NOMO-1 treated with dmso at 0.1 percent for 144 hours (cell line): Measurements from ENCODE around the gene MT1A.

ENCODE experiments used
- DNase-seq: peaks from one replicate; lab custom pipeline; 2025; ENCODE audit not compliant: unreplicated experiment; lab: John Stamatoyannopoulos, UW

Gene MT1A

GRCh38 chr16:56630134-56630533 is 8.3 kb upstream of the MT1A start:
- peak; percentile 42 for DNase-seq

DNA sequence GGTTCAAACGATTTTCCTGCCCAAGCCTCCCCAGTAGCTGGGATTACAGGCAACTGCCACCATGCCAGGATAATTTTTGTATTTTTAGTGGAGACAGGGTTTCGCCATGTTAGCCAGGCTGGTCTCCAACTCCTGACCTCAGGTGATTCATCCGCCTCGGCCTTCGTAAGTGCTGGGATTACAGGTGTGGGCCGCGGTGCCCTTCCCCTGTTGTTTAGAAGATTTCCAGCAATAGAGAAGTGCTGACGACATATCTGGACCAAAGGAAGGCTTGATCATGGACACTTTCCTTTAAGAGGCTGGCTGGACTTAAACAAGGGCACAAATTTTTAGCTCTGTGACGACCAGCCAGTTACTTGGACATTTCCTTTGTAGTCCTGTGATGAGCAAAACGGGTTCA is 7.3 kb upstream of the MT1A start:
- no peak for DNase-seq

DNA sequence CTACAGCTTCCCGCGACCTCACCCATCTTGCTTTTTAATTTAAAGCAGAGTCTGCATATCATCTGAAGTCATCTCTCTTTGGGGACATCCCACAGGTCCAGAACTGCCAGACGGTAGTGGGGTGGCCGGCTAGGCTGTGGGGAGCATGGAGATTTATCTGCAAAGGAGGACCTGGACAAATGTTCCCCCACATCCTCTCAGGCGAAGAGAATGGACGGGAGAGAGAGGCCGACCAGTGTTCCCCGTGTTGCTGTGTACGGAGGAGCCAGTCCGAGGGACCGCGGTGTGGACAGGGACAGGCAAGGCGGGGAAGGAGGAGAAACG is 6.7 kb upstream of the MT1A start:
- DNase-seq = no peak

DNA sequence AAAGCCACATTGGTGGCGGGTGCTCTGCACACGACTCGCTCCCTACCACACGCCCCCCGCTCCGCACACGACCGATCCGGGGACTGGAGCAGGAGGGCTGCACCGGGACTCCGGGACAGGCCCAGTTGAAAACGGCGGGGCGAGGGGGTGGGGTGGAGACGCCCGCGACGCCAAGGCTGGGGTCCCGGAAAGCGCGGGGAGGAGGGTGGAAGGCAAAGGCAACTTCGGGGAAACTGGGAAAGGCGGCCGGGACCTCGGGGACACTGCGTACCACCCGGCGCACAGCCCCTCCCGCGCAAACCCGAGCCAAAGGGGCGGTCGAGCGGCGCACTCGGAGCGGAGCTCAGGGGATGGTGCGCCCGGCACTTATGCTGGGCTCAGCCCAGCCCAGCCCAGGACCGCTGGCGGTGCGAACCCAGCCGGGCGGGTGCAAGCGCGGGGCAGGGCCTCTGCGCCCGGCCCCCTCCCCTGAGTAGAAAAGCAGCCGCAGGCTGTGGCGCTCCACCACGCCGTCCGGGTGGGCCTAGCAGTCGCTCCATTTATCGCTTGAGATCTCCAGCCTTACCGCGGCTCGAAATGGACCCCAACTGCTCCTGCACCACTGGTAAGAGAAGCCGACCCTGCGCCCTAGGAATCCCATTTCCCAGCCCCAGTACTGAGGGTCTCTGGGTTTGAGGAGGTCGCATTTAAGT is 6.2 kb upstream of the MT1A start, which contains the start of gene MT1M:
MT1M (plus strand) TSS at position 504 of the 692 bp plus-strand sequence; CDS start at position 577, 73 bp downstream.
- DNase-seq = no peak

- no peak for DNase-seq
Measured at GRCh38 chr16:56632848-56633365, 5.6 kb upstream of the MT1A start.

GRCh38 chr16:56633535-56633934 is 4.9 kb upstream of the MT1A start:
- no peak for DNase-seq

DNA sequence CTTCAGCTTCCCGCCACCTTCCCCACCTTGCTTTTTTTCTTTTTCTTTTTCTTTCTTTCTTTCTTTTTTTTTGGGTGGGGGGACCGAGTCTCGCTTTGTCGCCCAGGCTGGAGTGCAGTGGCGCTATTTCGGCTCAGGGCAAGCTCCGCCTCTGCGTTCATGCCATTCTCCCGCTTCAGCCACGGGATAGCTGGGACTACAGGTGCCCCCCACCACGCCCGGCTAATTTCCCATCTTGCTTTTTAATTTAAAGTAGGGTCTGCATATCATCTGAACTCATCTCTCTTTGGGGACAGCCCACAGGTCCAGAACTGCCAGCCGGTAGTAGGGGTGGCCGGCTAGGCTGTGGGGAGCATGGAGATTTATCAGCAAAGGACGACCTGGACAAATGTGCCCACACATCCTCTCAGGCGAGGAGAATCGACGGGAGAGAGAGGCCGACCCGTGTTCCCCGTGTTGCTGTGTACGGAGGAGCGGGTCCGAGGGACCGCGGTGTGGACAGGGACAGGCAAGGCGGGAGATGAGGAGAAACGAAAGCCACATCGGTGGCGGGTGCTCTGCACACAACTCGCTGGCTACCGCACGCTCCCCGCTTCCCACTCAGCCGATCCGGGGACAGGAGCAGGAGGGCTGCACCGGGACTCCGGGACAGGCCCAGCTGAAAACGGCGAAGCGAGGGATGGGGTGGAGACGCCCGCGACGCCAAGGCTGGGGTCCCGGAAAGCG is 3.6 kb upstream of the MT1A start:
- no peak for DNase-seq

DNA sequence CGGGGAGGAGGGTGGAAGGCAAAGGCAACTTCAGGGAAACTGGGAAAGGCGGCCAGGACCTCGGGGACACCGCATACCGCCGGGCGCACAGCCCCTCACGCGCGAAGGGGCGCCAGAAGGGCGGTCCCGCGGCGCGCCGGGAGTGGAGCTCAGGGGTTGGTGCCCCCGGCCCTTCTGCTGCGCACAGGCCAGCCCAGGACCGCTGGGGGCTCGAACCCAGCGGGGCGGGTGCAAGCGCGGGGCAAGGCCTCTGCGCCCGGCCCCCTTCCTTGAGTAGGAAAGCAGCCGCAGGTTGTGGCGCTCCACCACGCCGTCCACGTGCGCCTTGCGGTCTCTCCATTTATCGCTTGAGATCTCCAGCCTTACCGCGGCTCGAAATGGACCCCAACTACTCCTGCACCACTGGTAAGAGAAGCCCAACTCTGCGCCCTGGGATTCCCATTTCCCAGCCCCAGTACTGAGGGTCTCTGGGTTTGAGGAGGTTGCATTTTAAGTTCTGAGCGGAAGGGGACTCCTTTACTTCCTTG is 3.0 kb upstream of the MT1A start:
- DNase-seq = no peak

GRCh38 chr16:56636616-56637413 is 1.7 kb upstream of the MT1A start:
- no peak for DNase-seq

DNA sequence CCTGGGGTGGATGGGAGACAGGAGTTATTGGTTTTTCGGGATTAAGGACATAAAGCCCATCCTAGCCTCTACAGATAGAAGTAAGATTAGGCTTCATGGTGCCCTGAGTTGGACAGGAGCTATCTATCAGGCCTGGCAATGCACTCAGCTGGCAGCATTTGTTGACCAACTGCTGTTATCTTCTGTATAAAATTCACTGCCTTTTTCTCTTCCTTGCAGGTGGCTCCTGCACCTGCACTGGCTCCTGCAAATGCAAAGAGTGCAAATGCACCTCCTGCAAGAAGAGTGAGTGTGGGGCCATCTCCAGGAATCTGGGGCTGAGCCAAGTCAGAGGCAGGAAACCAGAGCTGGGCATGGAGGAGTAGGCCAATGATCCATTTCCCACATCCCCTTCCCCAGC is 579 bp downstream of the MT1A start:
- DNase-seq = no peak

DNA sequence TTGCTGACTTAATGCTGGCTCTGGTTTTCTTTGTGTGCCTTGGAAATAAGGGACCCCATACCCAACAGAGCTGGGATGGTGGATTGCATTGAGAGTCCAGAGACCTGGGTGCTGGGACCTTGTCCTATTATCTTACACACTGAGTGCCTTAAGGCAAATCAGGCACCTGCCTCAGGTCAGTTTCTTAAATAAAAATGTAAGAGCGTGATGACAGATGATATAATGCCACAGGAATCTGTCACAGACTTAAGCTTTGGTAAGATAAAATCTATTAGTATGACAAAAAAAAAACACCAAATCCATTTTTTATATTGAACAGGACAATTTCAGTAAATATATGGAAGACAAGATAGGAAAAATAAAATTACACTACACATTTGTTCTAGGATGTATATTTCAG is 1.6 kb downstream of the MT1A start:
- no peak for DNase-seq

DNA sequence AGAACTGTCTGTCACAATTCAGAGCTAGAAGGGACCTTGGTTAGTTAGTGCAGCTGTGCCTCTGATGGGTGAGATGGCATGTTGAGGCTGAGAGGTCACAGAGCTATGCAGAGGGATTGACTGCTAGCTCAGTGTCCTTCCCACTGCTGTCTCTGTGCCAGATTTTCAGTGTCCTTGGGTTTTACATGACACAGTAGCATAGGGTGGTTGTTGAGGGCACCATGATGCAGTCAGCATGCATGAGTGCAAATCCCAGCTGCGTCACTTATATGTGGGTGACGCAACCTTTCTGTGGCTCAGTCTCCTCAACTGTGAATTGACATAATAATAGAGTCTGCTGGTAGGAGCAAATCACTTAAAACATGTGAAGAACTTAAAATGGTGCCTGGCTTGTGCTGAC is 2.7 kb downstream of the MT1A start:
- DNase-seq = no peak

- DNase-seq = peak; percentile 74
Measured at GRCh38 chr16:56643080-56643778, 4.8 kb downstream of the MT1A start.

DNA sequence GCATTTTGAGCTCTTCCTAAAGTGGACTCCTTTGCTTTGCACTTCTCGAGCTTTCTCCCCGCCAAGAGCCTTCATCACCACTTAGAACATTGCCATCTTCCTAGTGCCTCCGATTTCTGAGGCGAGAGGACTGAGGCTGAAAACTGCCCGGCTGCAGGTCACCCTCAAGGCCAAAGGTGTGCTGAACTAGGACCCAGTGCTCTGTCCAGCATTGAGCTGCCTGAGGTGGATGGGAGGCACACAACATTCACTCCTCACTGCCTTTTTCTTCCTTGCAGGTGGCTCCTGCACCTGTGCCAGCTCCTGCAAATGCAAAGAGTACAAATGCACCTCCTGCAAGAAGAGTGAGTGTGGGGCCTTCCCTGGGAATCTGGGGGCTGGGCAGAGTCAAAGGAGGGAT is 5.4 kb downstream of the MT1A start:
- DNase-seq = no peak

DNA sequence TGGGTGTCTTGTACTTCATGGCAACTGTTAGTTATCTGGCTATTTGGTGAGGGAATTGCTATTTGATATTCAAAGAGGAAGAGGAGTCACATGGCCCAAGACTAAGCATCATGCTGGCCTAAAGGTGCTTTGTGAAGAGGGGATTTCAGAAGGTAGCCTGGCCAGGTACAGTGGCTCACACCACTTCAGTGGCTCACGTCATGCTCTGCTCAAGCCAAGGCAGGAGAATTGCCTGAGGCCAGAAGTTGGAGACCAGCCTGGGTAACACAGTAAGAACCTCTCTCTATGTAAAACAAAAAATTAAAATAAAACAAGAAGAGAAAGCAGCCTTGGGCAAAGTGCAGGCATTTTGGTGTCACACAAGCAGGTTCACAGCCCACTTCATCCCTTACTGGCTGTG is 6.8 kb downstream of the MT1A start:
- DNase-seq = no peak

GRCh38 chr16:56645838-56646237 is 7.4 kb downstream of the MT1A start:
- DNase-seq = no peak

DNA sequence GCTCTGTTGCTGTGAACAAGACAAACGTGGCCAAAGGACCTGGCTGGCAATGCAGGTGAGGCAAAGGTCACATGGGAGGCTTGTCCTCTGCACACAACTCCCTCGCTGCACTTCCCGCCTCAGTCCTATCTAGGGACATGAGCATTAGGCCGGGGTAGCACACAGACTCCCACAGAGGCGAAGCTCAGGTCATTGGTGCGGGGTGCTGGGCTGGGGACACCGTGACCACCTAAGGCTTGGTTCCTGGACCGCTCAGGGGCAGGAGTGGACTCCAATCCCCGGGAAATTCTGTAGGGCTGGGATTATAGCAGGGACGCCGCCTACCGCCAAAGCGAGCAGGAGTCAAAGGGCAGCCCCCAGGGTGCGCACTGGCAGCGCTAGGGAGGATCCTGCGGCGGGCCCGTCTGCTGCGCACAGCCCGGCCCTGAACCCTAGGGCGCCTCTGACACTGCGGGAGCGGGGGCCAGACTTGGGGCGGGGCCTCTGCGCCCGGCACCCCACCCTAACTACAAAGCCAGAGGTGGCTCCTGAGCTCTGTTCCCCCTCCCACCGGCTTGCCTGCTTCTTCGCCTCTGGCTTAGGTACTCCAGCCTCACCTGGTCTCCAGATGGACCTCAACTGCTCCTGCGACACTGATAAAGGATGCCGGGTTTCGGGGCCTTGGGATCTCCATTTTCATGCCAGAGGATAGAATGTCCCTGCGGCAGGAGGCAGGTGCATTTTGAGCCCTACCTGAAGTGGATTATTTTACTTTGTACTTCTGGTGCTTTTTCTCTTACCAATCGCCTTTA is 9.4 kb downstream of the MT1A start:
- DNase-seq = no peak

DNA sequence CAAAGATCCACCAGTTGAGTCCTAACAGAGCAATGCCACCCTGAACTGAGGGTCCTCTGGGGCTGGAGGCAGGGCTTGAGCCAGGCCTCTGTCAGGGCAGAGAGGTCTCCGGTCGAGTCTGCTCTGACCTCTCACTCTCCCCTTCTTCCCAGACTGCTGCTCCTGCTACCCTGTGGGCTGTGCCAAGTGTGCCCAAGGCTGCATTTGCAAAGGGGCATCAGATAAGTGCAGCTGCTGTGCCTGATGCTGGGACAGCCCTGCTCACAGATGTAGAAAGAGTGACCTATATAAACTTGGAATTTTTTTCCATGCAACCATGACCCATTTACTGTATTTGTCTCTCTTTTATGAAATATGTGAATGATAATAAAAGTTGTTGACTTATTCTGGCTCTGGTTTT is 10.8 kb downstream of the MT1A start:
- no peak for DNase-seq

- DNase-seq = no peak
Measured at GRCh38 chr16:56649820-56650219, 11.4 kb downstream of the MT1A start.

DNA sequence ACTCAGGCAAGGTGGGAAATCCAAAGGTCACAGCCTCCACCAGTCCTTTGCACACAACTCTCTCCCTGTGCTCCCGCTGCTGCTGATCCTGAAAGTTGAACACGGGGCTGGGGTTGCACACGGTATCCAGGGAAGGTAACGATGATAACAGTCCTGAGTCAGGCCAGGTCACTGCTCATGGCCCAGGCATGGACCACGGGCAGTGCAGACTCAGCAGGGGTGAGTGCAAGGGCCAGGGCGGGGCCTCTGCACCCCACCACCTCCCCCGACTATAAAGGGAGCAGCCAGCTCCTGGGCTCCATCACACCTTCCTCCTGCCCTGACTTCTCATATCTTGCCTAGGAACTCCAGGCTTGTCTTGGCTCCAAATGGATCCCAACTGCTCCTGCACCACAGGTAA is 13.1 kb downstream of the MT1A start, which contains the start of gene MT1B:
MT1B (plus strand) TSS at position 301 of the 400 bp plus-strand sequence; CDS start at position 369, 68 bp downstream.
- no peak for DNase-seq
